GM13976 (cell line): Measurements from ENCODE around the gene CCZ1B.
"Not testable (repeated sequence)": the region's sequence is repeated elsewhere in the genome, so short reads cannot be mapped to it uniquely, and the experiment has no call there.

ENCODE experiments used
- DNase-seq: peaks from one replicate; pipeline ENCODE4 v3.0.0; 2012; ENCODE audit warnings: low spot score
- CTCF ChIP-seq: IDR thresholded peaks from 2 replicates; pipeline ENCODE4 v1.5.1; 2012; ENCODE audit warnings: borderline replicate concordance, mild to moderate bottlenecking; ENCODE audit not compliant: insufficient read depth; ENCODE audit errors: extremely low read depth, missing control alignments, control extremely low read depth
- in situ Hi-C: fragments of 300-500 bp; cut with MboI; formaldehyde crosslinking; loops from one replicate; pipeline ENCODE4 v1.12.0; 2022; ENCODE audit warnings: low sequenced_read_pairs, mixed read lengths, inconsistent platforms; ENCODE audit not compliant: unreplicated experiment

Gene CCZ1B

GRCh38 chr7:6826151-6826550 is at the start of gene CCZ1B:
TSS of gene CCZ1B (minus strand) at chr7:6826275. CDS start at chr7:6826197, 78 bp downstream.
- in situ Hi-C loops = not testable (repeated sequence)

DNA sequence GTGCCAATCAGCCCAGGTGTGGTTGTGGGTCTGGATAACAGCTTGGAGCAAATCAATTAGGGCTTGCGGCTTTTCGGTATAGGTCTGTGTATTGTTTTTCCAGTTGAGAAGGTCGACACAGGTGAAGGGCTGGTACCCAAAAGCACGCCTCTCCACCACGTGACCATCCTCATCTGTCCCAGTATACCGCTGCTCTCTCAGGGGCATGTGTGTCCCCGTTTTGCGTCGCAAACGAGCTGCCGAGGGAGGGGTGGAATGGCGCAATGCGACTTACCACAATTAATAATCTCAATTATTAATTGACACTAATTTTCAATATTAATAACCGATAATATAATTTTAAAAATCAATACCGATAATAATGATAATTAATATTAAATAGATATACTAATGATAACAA is 48.9 kb upstream of the CCZ1B start:
- DNase-seq, in situ Hi-C loops: not testable (repeated sequence)

More at GRCh38 chr7:6826151-6826550, at the start of gene CCZ1B:
- not testable (repeated sequence) for DNase-seq
- TF ChIP-seq CTCF = peak; percentile 31

GRCh38 chr7:6872246-6872945 is 46.3 kb upstream of the CCZ1B start:
- in situ Hi-C loops, DNase-seq: not testable (repeated sequence)

DNA sequence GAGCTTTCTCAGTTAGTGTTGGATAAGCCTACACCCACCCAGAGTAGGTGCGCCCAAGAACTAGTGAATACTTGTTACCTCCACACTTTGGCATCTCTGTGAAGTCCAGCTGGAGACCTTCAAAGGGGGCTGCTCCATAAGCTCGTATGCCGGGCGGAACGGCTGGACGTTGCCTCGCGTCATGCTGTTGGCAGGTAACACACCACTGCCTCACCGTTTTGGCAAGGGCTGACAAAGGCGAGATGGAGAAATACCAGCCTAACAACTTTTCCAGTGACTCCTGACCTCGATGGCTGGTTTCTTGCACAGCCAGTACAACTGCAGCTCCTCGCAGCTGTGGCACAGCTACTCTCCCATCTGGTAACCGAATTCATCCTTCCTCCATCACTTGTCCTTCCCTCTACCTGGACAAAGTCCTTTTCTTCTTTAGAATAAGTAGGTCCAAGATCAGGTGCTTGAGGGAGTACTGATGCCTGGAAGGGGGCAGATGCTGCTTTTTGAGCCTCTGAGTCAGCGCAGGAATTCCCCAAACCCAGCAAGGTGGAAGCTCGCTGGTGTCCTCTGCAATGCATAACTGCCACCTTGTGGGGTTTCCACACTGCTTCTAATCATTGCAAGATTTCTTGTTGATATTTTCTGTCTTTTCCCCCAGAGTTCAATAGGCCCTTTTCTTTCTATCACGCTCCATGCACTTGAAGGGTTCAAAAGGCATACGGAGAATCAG is 45.5 kb upstream of the CCZ1B start:
- in situ Hi-C loops, DNase-seq: not testable (repeated sequence)

DNA sequence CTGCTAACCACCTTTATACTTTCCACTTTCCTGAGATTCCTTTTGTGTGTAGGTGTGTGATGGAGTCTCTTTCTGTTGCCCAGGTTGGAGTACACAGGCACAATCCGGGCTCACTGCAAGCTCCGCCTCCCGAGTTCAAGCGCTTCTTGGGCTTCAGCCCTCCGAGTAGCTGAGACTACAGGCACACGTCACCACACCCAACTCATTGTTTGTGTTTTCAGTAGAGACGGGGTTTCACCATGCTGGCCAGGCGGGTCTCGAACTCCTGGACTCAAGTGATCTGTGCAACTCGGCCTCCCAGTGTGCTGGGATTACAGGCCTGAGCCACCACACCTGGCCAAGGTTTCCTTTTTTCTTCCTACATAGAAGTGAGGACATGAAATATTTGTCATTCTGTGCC is 38.7 kb upstream of the CCZ1B start:
- in situ Hi-C loops, DNase-seq: not testable (repeated sequence)

- DNase-seq, in situ Hi-C loops: not testable (repeated sequence)
Observed at GRCh38 chr7:6864188-6864587, 38.1 kb upstream of the CCZ1B start.

GRCh38 chr7:6862876-6863275 is 36.8 kb upstream of the CCZ1B start:
- DNase-seq, in situ Hi-C loops: not testable (repeated sequence)

GRCh38 chr7:6857721-6858314 is 31.7 kb upstream of the CCZ1B start:
- peak; percentile 77 for TF ChIP-seq CTCF
- DNase-seq = peak; percentile 67
- in situ Hi-C loops = not testable (repeated sequence)

DNA sequence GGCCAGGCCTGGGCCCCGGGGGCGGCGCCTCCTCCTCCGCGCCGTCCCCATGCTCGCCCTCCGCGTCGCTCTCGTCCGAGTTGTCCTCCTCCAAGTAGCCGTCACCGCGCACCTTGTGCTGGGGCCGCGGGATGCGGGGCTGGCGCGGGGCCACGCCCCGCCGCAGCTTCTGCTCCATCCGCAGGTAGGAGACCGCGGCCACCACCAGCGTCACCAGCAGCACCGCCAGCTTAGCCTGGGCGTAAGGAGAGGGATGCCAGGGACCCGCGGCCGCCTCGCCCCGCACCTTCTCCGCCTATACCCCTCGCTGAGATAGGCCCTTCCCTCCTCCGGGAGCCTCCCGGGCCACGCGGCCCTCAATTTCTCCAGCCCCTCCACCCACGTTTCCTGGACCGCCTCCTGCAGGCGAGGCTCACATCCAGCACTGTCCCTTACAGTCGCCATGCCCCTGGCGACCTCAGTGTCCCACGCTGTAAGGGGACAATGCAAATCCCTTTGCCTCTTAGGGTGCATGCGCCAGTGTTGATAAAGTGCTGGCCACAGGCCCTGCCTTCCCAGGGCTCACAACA is 29.6 kb upstream of the CCZ1B start:
- DNase-seq, in situ Hi-C loops: not testable (repeated sequence)

DNA sequence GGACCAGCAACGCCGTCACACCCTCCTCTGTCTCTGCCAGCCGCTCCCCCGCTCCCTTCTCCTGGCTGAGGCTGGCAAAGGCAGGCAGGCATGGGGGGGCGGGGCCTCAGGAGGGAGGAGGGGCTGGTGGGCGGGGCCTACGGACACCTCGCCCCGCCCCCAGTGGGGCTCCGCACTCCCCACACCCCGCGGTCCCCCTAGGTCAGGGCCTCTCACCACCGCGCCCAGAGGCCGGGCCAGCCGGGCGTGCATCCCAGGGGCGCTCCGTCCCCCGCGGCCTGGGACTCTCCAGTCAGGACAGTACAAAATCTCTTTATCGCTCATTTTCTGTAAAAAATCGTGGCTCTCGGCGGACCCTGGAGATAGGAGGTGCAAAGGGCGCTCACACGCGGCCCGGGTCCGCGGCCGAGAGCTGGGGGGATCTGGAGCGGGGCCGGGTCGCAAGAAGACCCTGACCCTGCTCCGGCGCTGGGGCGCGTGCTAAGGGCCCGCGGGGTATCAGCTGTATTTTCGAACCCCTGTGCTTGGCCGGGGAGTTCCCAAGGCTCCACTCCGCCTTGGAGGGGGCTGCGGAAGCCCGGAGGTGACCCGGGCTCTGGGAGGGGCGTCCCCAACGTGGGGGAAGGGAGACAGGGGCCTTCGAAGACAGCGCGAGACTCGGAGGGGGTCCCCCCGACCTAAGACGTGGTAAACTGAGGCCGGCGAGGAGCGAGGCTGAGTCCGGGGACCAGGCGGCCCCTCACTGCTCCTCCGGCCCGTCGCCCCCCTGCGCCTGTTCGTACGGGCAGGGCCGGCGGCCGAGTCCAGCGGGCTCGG is 28.9 kb upstream of the CCZ1B start:
- in situ Hi-C loops = not testable (repeated sequence)
- peak; percentile 40 for DNase-seq

GRCh38 chr7:6853681-6854080 is 27.6 kb upstream of the CCZ1B start:
- in situ Hi-C loops, DNase-seq: not testable (repeated sequence)

- in situ Hi-C loops, DNase-seq: not testable (repeated sequence)
Observed at GRCh38 chr7:6849127-6849526, 23.1 kb upstream of the CCZ1B start.

DNA sequence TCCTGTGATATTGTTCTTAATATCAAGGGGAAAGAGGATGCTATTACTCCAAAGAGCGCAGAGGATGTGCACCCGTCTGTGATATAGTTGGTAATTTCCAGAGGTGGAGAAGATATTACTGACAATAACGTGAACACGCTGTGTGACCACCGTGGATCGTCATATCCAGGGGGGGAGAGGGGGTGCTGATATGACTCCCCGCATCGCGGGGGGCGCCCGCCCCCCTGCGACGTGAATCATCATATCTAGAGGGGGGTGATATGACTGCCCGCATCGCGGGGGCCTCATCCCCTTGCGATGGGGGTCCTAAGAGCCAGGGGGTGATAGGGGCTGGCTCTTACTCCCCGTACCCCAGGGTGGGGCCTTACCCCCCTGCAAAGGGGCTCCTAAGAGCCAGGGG is 21.7 kb upstream of the CCZ1B start:
- in situ Hi-C loops, DNase-seq: not testable (repeated sequence)

GRCh38 chr7:6845971-6846449 is 19.9 kb upstream of the CCZ1B start:
- DNase-seq, in situ Hi-C loops: not testable (repeated sequence)

- in situ Hi-C loops, DNase-seq: not testable (repeated sequence)
Observed at GRCh38 chr7:6843654-6844053, 17.6 kb upstream of the CCZ1B start.
